Kidney (tissue), 14 donors: ENCODE results near the gene BCL2L1. TPM values are rescaled to one million over a fixed set of nuclear protein-coding genes. Genes with fewer than 3 reads are reported as not detected.
A peak's percentile ranks its signal among the peaks of the same experiment; 100 is the strongest.

Source experiments
- DNase-seq, 5 donors: peaks; one replicate each; pipeline ENCODE4 v3.0.0-alpha.2; 2013 to 2020
- FAIRE-seq: peaks from 2 replicates; lab custom pipeline; 2012; peaks lifted over from hg19 to GRCh38; lab: Jason Lieb, UNC
- H3K27ac ChIP-seq, 2 donors: one replicate each; pipeline ENCODE4 v1.7.0; 2013; ENCODE audit warnings: low read depth in 2 of 2, low read length in 2 of 2, inconsistent platforms in 1 of 2
- H3K27me3 ChIP-seq: one replicate; pipeline ENCODE4 v1.7.1; 2013; ENCODE audit warnings: low read length, inconsistent platforms; ENCODE audit not compliant: control insufficient read depth, insufficient read depth
- H3K36me3 ChIP-seq, 3 donors: one replicate each; pipeline versions ENCODE4 v1.7.0 to v1.7.1; 2013; ENCODE audit warnings: low read length in 3 of 3, control low read depth in 1 of 3, inconsistent platforms in 1 of 3; ENCODE audit not compliant: insufficient read depth in 3 of 3, control insufficient read depth in 2 of 3
- H3K4me1 ChIP-seq, 3 donors: one replicate each; pipeline versions ENCODE4 v1.7.0 to v1.7.1; 2013; ENCODE audit warnings: low read length in 3 of 3, inconsistent platforms in 1 of 3, low read depth in 1 of 3; ENCODE audit not compliant: control insufficient read depth in 2 of 3, insufficient read depth in 2 of 3
- H3K4me3 ChIP-seq, 3 donors: one replicate each; pipeline versions ENCODE4 v1.7.0 to v1.8.1; 2013; ENCODE audit warnings: low read length in 3 of 3, control low read depth in 1 of 3, inconsistent platforms in 1 of 3
- H3K9ac ChIP-seq, 3 donors: one replicate each; pipeline versions ENCODE4 v1.7.0 to v1.7.1; 2013; ENCODE audit warnings: low read length in 3 of 3, control low read depth in 1 of 3, inconsistent platforms in 1 of 3
- H3K9me3 ChIP-seq, 3 donors: one replicate each; pipeline versions ENCODE4 v1.7.0 to v1.7.1; 2013; ENCODE audit warnings: low read length in 3 of 3, control low read depth in 1 of 3, inconsistent platforms in 1 of 3; ENCODE audit not compliant: control insufficient read depth in 2 of 3, insufficient read depth in 1 of 3
- intact Hi-C: fragments of 100-400 bp; cut with DNase I; formaldehyde crosslinking; loops from one replicate; pipeline ENCODE4 v1.11.1; 2022
- polyA plus RNA-seq: library from polyadenylated mRNA; stranded (reverse); fragments of 350-450 nt; fragmentation: Illumina TruSeq; extraction: RNeasy Lipid Tissue Mini Kit (QIAGEN cat#74804); gene quantifications from one replicate; pipeline ENCODE4 v1.2.3, GENCODE V29; 2014; ENCODE audit warnings: low read depth, low replicate concordance; ENCODE audit not compliant: insufficient read depth
- total RNA-seq: library from RNA; stranded (reverse); fragmentation: NEBNext Ultra II Directional; extraction: Animal tissue kit (Norgen Biotek cat#: 25700); gene quantifications from one replicate; pipeline ENCODE4 v1.2.1, GENCODE V29; 2021
- TF ChIP-seq, protein P1 (sequence below): IDR thresholded peaks from 3 replicates; pipeline ENCODE4 v1.5.1; 2012; ENCODE audit warnings: mild to moderate bottlenecking, moderate library complexity, borderline replicate concordance; ENCODE audit not compliant: insufficient read depth; ENCODE audit errors: extremely low read depth
- donor health status: control.
- donor health status: control.
- donor health status: control.
- donor health status: control.
- donor health status: control.
- donor health status: DM: yes; HTN: yes; CAD: no.
- donor health status: Normal renal cell carcinoma (clear cell type).

The BCL2L1 gene
- total and polyA plus RNA-seq, 2 donors from 2014 or later, result 132 to 139 TPM

GRCh38 chr20:31718952-31719643 lies 3.6 kb downstream of the BCL2L1 start:
- H3K4me1 ChIP-seq, result peaks cover 4 to 42% (median 39%) of the 10 kb centered on the region in 3 donors
- H3K9ac ChIP-seq, result peak overlapping the region in 2 of 3 donors; percentile 61 to 97
- TF ChIP-seq, protein P1, sequence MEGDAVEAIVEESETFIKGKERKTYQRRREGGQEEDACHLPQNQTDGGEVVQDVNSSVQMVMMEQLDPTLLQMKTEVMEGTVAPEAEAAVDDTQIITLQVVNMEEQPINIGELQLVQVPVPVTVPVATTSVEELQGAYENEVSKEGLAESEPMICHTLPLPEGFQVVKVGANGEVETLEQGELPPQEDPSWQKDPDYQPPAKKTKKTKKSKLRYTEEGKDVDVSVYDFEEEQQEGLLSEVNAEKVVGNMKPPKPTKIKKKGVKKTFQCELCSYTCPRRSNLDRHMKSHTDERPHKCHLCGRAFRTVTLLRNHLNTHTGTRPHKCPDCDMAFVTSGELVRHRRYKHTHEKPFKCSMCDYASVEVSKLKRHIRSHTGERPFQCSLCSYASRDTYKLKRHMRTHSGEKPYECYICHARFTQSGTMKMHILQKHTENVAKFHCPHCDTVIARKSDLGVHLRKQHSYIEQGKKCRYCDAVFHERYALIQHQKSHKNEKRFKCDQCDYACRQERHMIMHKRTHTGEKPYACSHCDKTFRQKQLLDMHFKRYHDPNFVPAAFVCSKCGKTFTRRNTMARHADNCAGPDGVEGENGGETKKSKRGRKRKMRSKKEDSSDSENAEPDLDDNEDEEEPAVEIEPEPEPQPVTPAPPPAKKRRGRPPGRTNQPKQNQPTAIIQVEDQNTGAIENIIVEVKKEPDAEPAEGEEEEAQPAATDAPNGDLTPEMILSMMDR, result no peak
- no peaks in the 10 kb centered on the region for H3K9me3 ChIP-seq
- H3K4me3 ChIP-seq, result peak overlapping the region; percentile 14 to 85 (median 76)
- no peak for FAIRE-seq
- H3K27ac ChIP-seq, result peak overlapping the region; percentile 98 to 99
- intact Hi-C loops, result no loop called here
- no peaks in the 10 kb centered on the region for H3K27me3 ChIP-seq
- DNase-seq, result peak in 1 of 5 donors; percentile 51
- H3K36me3 ChIP-seq, result peaks cover 3 to 11% (median 4%) of the 10 kb centered on the region in 3 donors

- H3K9me3 ChIP-seq, result no peaks in the 10 kb centered on the region
- intact Hi-C loops, result no loop called here
- no peaks in the 10 kb centered on the region for H3K27me3 ChIP-seq
- peak overlapping the region; percentile 47 to 90 for H3K27ac ChIP-seq
- H3K4me3 ChIP-seq, result peak overlapping the region in 2 of 3 donors; percentile 50 to 67
- H3K9ac ChIP-seq, result peak overlapping the region in 2 of 3 donors; percentile 51 to 77
- no peak for FAIRE-seq
- peaks cover 3 to 16% (median 5%) of the 10 kb centered on the region in 3 donors for H3K36me3 ChIP-seq
- H3K4me1 ChIP-seq, result peaks cover 4 to 53% (median 48%) of the 10 kb centered on the region in 3 donors
- TF ChIP-seq, protein P1, result no peak
- no peak for DNase-seq
Measured at GRCh38 chr20:31717478-31718201, 5.0 kb downstream of the BCL2L1 start.

GRCh38 chr20:31716818-31717477 lies 5.7 kb downstream of the BCL2L1 start:
- intact Hi-C loops, result no loop called here
- H3K36me3 ChIP-seq, result peaks cover 3 to 16% (median 5%) of the 10 kb centered on the region in 3 donors
- H3K27ac ChIP-seq, result peak overlapping the region; percentile 81 to 90
- no peaks in the 10 kb centered on the region for H3K27me3 ChIP-seq
- H3K9ac ChIP-seq, result peak overlapping the region in 2 of 3 donors; percentile 33 to 51
- DNase-seq, result no peak
- TF ChIP-seq, protein P1, result no peak
- no peaks in the 10 kb centered on the region for H3K9me3 ChIP-seq
- H3K4me3 ChIP-seq, result peak overlapping the region in 2 of 3 donors; percentile 33 to 50
- peaks cover 4 to 60% (median 55%) of the 10 kb centered on the region in 3 donors for H3K4me1 ChIP-seq
- no peak for FAIRE-seq
